Right lobe of liver (tissue), 4 donors: ENCODE data around the gene CTSS.

Experiments
- POLR2A ChIP-seq: fragments of 450-650 bp; IDR thresholded peaks from one replicate; pipeline ENCODE4 v1.6.1; 2017; ENCODE audit warnings: antibody characterized with exemption, mild to moderate bottlenecking
- TF ChIP-seq, protein P1 (sequence below), 4 donors: fragments of 200-600 bp in 3 of 4; fragments of 450-650 bp in 1 of 4; IDR thresholded peaks; one replicate each; pipeline versions ENCODE4 v1.5.1 to v1.8.0; 2016 to 2022; ENCODE audit warnings: antibody characterized with exemption in 4 of 4, mild to moderate bottlenecking in 2 of 4
- donor health status: DM: no; HTN: no; CAD: no.
- donor health status: DM: no; HTN: no; CAD: no.
- donor health status: DM: no; HTN: yes; CAD: no.

DNA sequence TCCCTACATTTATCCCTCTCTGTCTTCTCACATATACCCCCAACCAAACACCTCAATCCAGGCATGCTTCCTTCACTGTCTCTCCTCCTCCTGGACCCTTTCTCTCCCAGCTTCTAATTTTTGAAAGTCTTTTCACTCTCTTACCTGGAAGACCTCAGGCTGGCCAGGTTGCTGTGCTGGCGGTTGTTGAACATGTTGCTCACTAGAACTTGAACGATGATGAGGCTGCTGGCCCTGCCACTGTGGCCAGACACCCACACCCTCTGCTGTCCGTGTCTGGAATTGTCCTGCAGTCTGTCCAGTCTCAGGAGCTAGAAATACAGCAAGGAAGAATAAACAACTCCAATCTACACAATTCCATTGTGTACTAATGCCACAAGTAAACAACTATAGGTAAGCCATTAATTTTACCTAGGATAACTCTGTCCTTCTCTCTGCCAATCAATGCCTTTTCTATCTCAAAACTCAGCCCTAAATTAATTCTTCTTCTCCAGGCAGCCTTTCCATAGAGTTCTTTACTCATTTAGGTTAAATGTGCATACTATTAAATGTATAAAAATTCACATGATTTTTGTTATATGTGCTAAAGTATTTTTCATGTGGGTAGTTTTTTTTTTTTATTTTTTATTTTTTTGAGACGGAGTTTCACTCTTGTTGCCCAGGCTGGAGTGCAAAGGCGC lies 47.6 kb upstream of the CTSS start:
- TF ChIP-seq, protein P1, sequence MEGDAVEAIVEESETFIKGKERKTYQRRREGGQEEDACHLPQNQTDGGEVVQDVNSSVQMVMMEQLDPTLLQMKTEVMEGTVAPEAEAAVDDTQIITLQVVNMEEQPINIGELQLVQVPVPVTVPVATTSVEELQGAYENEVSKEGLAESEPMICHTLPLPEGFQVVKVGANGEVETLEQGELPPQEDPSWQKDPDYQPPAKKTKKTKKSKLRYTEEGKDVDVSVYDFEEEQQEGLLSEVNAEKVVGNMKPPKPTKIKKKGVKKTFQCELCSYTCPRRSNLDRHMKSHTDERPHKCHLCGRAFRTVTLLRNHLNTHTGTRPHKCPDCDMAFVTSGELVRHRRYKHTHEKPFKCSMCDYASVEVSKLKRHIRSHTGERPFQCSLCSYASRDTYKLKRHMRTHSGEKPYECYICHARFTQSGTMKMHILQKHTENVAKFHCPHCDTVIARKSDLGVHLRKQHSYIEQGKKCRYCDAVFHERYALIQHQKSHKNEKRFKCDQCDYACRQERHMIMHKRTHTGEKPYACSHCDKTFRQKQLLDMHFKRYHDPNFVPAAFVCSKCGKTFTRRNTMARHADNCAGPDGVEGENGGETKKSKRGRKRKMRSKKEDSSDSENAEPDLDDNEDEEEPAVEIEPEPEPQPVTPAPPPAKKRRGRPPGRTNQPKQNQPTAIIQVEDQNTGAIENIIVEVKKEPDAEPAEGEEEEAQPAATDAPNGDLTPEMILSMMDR (IDR thresholded peaks at IDR 0.05): peak; percentile 68 to 73 (median 73)
- no peak for TF ChIP-seq POLR2A
